Right lobe of liver (tissue), 6 donors: ENCODE results near the gene PZP. TPM values are rescaled to one million over a fixed set of nuclear protein-coding genes. Genes with fewer than 3 reads are reported as not detected.

Experiments
- ATAC-seq, 4 donors: fragments of 200-7000 bp; cut with Tn5 transposase; one replicate each; pipeline ENCODE4 v1.9.1; 2020; ENCODE audit warnings: mild to moderate bottlenecking in 4 of 4, moderate library complexity in 4 of 4
- DNase-seq, 3 donors: peaks; one replicate each; pipeline ENCODE4 v3.0.0-alpha.2; 2020
- H3K27ac ChIP-seq, 3 donors: fragments of 200-600 bp; one replicate each; pipeline ENCODE4 v1.8.0; 2022
- H3K27me3 ChIP-seq, 2 donors: fragments of 200-600 bp; one replicate each; pipeline ENCODE4 v1.8.0; 2022
- H3K36me3 ChIP-seq, 4 donors: fragments of 200-600 bp; sonication (generic) in 1 of 4; one replicate each; pipeline versions ENCODE4 v1.5.1 to v1.8.0; 2017 to 2022; ENCODE audit warnings: control low read depth in 1 of 4
- H3K4me1 ChIP-seq, 4 donors: fragments of 200-600 bp; sonication (generic) in 1 of 4; one replicate each; pipeline versions ENCODE4 v1.5.1 to v1.8.0; 2017 to 2022; ENCODE audit warnings: control low read depth in 1 of 4
- H3K4me3 ChIP-seq, 3 donors: fragments of 200-600 bp; one replicate each; pipeline ENCODE4 v1.8.0; 2022
- H3K9me3 ChIP-seq, 4 donors: fragments of 200-600 bp; sonication (generic) in 1 of 4; one replicate each; pipeline versions ENCODE4 v1.5.1 to v1.8.0; 2017 to 2022; ENCODE audit warnings: control low read depth in 1 of 4
- CTCF ChIP-seq, 4 donors: fragments of 200-600 bp in 3 of 4; fragments of 450-650 bp in 1 of 4; IDR thresholded peaks; one replicate each; pipeline versions ENCODE4 v1.5.1 to v1.8.0; 2016 to 2022; ENCODE audit warnings: antibody characterized with exemption in 4 of 4, mild to moderate bottlenecking in 2 of 4
- POLR2A ChIP-seq: fragments of 450-650 bp; IDR thresholded peaks from one replicate; pipeline ENCODE4 v1.6.1; 2017; ENCODE audit warnings: antibody characterized with exemption, mild to moderate bottlenecking
- WGBS: methylation state at CpG from one replicate; pipeline ENCODE4 v1.1.6; 2018; ENCODE audit warnings: low coverage, low lambda C conversion rate; ENCODE audit not compliant: insufficient coverage; ENCODE audit errors: missing lambda C conversion rate; 5-methylcytosine and 5-hydroxymethylcytosine counted together
- intact Hi-C, 2 donors: fragments of 100-400 bp; cut with DNase I; formaldehyde crosslinking; loops; one replicate each; pipeline versions ENCODE4 v1.11.2 to v1.14.1; 2022
- long read RNA-seq: library from polyadenylated mRNA; unstranded; transcript quantifications from one replicate; pipeline ENCODE4 v2.0.0, GENCODE V29; 2019
- total RNA-seq, 6 experiments: library from RNA; depleted of rRNA in 2 of 6; stranded (reverse); fragments of >200 nt in 2 of 6; fragmentation: NEBNext Ultra II Directional in 3 of 6; extraction: Animal tissue kit (Norgen Biotek cat#: 25700) in 3 of 6; gene quantifications; one replicate each; pipeline versions ENCODE4 v1.1.0 to v1.2.4, GENCODE V29; 2016 to 2023
- donor health status: DM: no; HTN: yes; CAD: no.
- donor health status: DM: no; HTN: no; CAD: no.
- donor health status: DM: no; HTN: no; CAD: no.
- donor health status: DM: no; HTN: yes; CAD: no.
- donor health status: DM: no; HTN: yes; CAD: no.

The PZP gene
- total RNA-seq = 100 to 1,000 TPM in 1 of 6 experiments, 10 to 100 TPM in 2, 1 to 10 TPM in 2, under 1 TPM in 1; 0.86 to 158 (median 11.1) TPM
- long read RNA-seq, partial matches to known transcripts = 0 of 1 reads
- long read RNA-seq, other reads (novel, unspliced or antisense) = 1 of 1 reads

- H3K4me3 ChIP-seq = peak within 1 kb of the TSS; percentile 17 to 59 (median 22)
- DNase-seq (peak in 1 of 3 donors; percentile 31), ATAC-seq (peak; percentile 57 to 90 (median 71))
- H3K9me3 ChIP-seq = no peaks in the 10 kb centered on the region
- no peaks in the 10 kb centered on the region for H3K27me3 ChIP-seq
- H3K4me1 ChIP-seq = peaks cover 0 to 11% (median 0%) of the 10 kb centered on the region in 4 donors
- intact Hi-C loops = no loop called here
- H3K27ac ChIP-seq = peak within 1 kb of the TSS; percentile 5 to 72 (median 31)
- no peak for TF ChIP-seq CTCF (IDR thresholded peaks at IDR 0.05)
- no peak for TF ChIP-seq POLR2A
- WGBS = 85% methylated on average over 2 of the region's 3 CpGs
- no peaks in the 10 kb centered on the region for H3K36me3 ChIP-seq
Measured at GRCh38 chr12:9208229-9208628, at the start of gene PZP. Gene PZP (minus strand): TSS chr12:9208395. CDS start chr12:9208341, 54 bp downstream.

GRCh38 chr12:9256758-9257405 is 48.7 kb upstream of the PZP start:
- no peaks in the 10 kb centered on the region for H3K9me3 ChIP-seq

GRCh38 chr12:9256341-9256740 is 48.1 kb upstream of the PZP start:
- Histone ChIP-seq H3K4me3 (no peak overlapping the region), H3K4me1 (no peaks in the 10 kb centered on the region), H3K27ac (no peak overlapping the region), H3K9me3 (no peaks in the 10 kb centered on the region), H3K27me3 (no peaks in the 10 kb centered on the region), H3K36me3 (no peaks in the 10 kb centered on the region)
- TF ChIP-seq POLR2A (no peak), CTCF (IDR thresholded peaks at IDR 0.05) (no peak)
- intact Hi-C loops = no loop called here
- DNase-seq (no peak), ATAC-seq (no peak)

More at GRCh38 chr12:9256758-9257405, 48.7 kb upstream of the PZP start:
- H3K27ac ChIP-seq = no peak overlapping the region
- H3K27me3 ChIP-seq = no peaks in the 10 kb centered on the region
- WGBS = 50% methylated on average over 1 of the region's 1 CpG
- no peaks in the 10 kb centered on the region for H3K4me1 ChIP-seq
- intact Hi-C loops = no loop called here
- TF ChIP-seq POLR2A (no peak), CTCF (IDR thresholded peaks at IDR 0.05) (no peak)
- H3K36me3 ChIP-seq = no peaks in the 10 kb centered on the region
- no peak for ATAC-seq
- H3K4me3 ChIP-seq = no peak overlapping the region
- DNase-seq = no peak

- no peak for ATAC-seq
- WGBS = 82% methylated on average over 2 of the region's 2 CpGs
- H3K9me3 ChIP-seq = no peaks in the 10 kb centered on the region
- DNase-seq = no peak
- H3K27ac ChIP-seq = no peak overlapping the region
- no peak for TF ChIP-seq CTCF (IDR thresholded peaks at IDR 0.05)
- TF ChIP-seq POLR2A = no peak
- no peaks in the 10 kb centered on the region for H3K36me3 ChIP-seq
- intact Hi-C loops = no loop called here
- no peaks in the 10 kb centered on the region for H3K27me3 ChIP-seq
- H3K4me1 ChIP-seq = no peaks in the 10 kb centered on the region
- no peak overlapping the region for H3K4me3 ChIP-seq
Measured at GRCh38 chr12:9255837-9256236, 47.6 kb upstream of the PZP start.
